Endodermal cell (in vitro differentiated cells): Measurements from ENCODE around the gene PGGHG. TPM values are rescaled to one million over a fixed set of nuclear protein-coding genes. Genes with fewer than 3 reads are reported as not detected.

Experiments
- DNase-seq: peaks from one replicate; pipeline ENCODE4 v3.0.0-alpha.2; 2017
- H3K27ac ChIP-seq: 2 replicates; pipeline ENCODE4 v1.5.1; 2013; ENCODE audit warnings: mild to moderate bottlenecking, low read depth, low read length, moderate library complexity
- H3K27me3 ChIP-seq: 2 replicates; pipeline ENCODE4 v1.6.1; 2013; ENCODE audit warnings: mild to moderate bottlenecking, low read length, moderate library complexity; ENCODE audit not compliant: insufficient read depth, control insufficient read depth, poor library complexity, severe bottlenecking
- H3K36me3 ChIP-seq: 2 replicates; pipeline ENCODE4 v1.7.0; 2013; ENCODE audit warnings: mild to moderate bottlenecking, low read length, moderate library complexity; ENCODE audit not compliant: control insufficient read depth, insufficient read depth
- H3K4me1 ChIP-seq: one replicate; pipeline ENCODE4 v1.7.0; 2013; ENCODE audit warnings: low read length; ENCODE audit not compliant: control insufficient read depth, insufficient read depth
- H3K4me3 ChIP-seq: 2 replicates; pipeline ENCODE4 v1.5.1; 2013; ENCODE audit warnings: mild to moderate bottlenecking, low read length, moderate library complexity
- H3K9ac ChIP-seq: 2 replicates; pipeline ENCODE4 v1.6.1; 2013; ENCODE audit warnings: mild to moderate bottlenecking, low read length, moderate library complexity; ENCODE audit not compliant: poor library complexity, severe bottlenecking; ENCODE audit errors: extremely low read depth
- H3K9me3 ChIP-seq: 2 replicates; pipeline ENCODE4 v1.6.1; 2013; ENCODE audit warnings: mild to moderate bottlenecking, low read length, moderate library complexity; ENCODE audit not compliant: control insufficient read depth
- H3K27ac Mint-ChIP-seq: 2 replicates; pipeline ENCODE4 v1.8.0; 2020; ENCODE audit warnings: mixed read lengths
- H3K27me3 Mint-ChIP-seq: 2 replicates; pipeline ENCODE4 v1.8.0; 2021; ENCODE audit warnings: mild to moderate bottlenecking, mixed read lengths; ENCODE audit not compliant: insufficient read depth
- H3K36me3 Mint-ChIP-seq: 2 replicates; pipeline ENCODE4 v1.8.0; 2020; ENCODE audit warnings: low read depth, mixed read lengths
- H3K4me1 Mint-ChIP-seq: 2 replicates; pipeline ENCODE4 v1.8.0; 2020; ENCODE audit warnings: mixed read lengths
- H3K4me3 Mint-ChIP-seq: 2 replicates; pipeline ENCODE4 v1.8.0; 2020; ENCODE audit warnings: mild to moderate bottlenecking, moderate library complexity, mixed read lengths
- H3K9me3 Mint-ChIP-seq: 2 replicates; pipeline ENCODE4 v1.8.0; 2020; ENCODE audit warnings: mild to moderate bottlenecking, mixed read lengths
- WGBS, 2 experiments: methylation state at CpG; one replicate each; pipeline versions ENCODE4 v1.1.5 to v1.1.7; 2013; ENCODE audit warnings: missing lambda C conversion rate in 2 of 2, mixed read lengths in 1 of 2; ENCODE audit not compliant: insufficient coverage in 1 of 2, insufficient read length in 1 of 2; 5-methylcytosine and 5-hydroxymethylcytosine counted together
- total RNA-seq, 2 donors: library from RNA; stranded (reverse); fragmentation: NEBNext Ultra II Directional in 1 of 2; extraction: Animal tissue kit (Norgen Biotek cat#: 25700) in 1 of 2; gene quantifications; 2 replicates in 1 of 2; 3 replicates in 1 of 2; pipeline ENCODE4 v1.2.1, GENCODE V29; 2021
- TF ChIP-seq, protein P1 (sequence below): fragments of 200-600 bp; sonication (generic); conservative IDR thresholded peaks from 2 replicates; pipeline ENCODE4 v1.5.0; 2021; ENCODE audit warnings: antibody characterized with exemption, mild to moderate bottlenecking

Gene PGGHG
- total RNA-seq, 2 donors from 2014 or later, result 129 to 186 TPM

DNA sequence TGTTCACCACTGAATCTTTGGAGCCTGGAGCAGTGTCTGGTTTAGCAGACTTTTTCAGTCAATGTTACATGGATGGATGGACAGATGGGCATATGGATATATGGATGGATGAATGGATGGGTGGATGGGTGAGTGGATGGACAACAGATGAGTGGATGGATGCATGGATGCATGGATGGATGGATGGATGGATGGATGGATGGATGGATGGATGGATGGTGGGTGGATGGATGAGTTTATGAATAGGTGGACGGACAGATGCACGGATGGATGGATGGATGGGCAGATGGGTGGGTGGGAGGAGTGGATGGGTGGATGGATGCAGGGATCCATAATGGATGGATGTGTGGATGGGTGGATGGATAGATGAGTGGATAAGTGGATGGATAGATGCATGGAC lies 33.1 kb upstream of the PGGHG start:
- Mint-ChIP-seq H3K9me3 (peaks cover 3% of the 10 kb centered on the region), H3K27ac (no peak overlapping the region), H3K4me3 (no peak overlapping the region), H3K4me1 (no peaks in the 10 kb centered on the region), H3K27me3 (peaks cover 2% of the 10 kb centered on the region), H3K36me3 (peaks cover 30% of the 10 kb centered on the region)
- Histone ChIP-seq H3K9me3 (no peaks in the 10 kb centered on the region), H3K4me1 (no peaks in the 10 kb centered on the region), H3K9ac (no peak overlapping the region), H3K4me3 (no peak overlapping the region), H3K27me3 (no peaks in the 10 kb centered on the region), H3K27ac (no peak overlapping the region), H3K36me3 (peaks cover 28% of the 10 kb centered on the region)
- no peak for DNase-seq
- TF ChIP-seq, protein P1, sequence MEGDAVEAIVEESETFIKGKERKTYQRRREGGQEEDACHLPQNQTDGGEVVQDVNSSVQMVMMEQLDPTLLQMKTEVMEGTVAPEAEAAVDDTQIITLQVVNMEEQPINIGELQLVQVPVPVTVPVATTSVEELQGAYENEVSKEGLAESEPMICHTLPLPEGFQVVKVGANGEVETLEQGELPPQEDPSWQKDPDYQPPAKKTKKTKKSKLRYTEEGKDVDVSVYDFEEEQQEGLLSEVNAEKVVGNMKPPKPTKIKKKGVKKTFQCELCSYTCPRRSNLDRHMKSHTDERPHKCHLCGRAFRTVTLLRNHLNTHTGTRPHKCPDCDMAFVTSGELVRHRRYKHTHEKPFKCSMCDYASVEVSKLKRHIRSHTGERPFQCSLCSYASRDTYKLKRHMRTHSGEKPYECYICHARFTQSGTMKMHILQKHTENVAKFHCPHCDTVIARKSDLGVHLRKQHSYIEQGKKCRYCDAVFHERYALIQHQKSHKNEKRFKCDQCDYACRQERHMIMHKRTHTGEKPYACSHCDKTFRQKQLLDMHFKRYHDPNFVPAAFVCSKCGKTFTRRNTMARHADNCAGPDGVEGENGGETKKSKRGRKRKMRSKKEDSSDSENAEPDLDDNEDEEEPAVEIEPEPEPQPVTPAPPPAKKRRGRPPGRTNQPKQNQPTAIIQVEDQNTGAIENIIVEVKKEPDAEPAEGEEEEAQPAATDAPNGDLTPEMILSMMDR, result no peak
- WGBS, 2 experiments, result 91% methylated on average over 2 of the region's 2 CpGs; no CpG with 5 or more reads in 1 of the 2 experiments

GRCh38 chr11:256952-257737 lies 31.8 kb upstream of the PGGHG start:
- H3K27me3 Mint-ChIP-seq, result peaks cover 2% of the 10 kb centered on the region
- WGBS, 2 experiments, result 92 to 93% methylated on average over 6 to 14 of the region's 14 CpGs
- H3K4me3 Mint-ChIP-seq, result no peak overlapping the region

GRCh38 chr11:257766-258493 lies 31.0 kb upstream of the PGGHG start:
- Histone ChIP-seq H3K27me3 (no peaks in the 10 kb centered on the region), H3K4me3 (no peak overlapping the region), H3K9me3 (peaks cover 4% of the 10 kb centered on the region), H3K36me3 (peaks cover 8% of the 10 kb centered on the region), H3K27ac (no peak overlapping the region), H3K4me1 (no peaks in the 10 kb centered on the region), H3K9ac (no peak overlapping the region)
- DNase-seq, result no peak
- Mint-ChIP-seq H3K27ac (no peak overlapping the region), H3K36me3 (peaks cover 9% of the 10 kb centered on the region), H3K9me3 (peaks cover 18% of the 10 kb centered on the region), H3K27me3 (peaks cover 2% of the 10 kb centered on the region), H3K4me1 (no peaks in the 10 kb centered on the region), H3K4me3 (no peak overlapping the region)
- TF ChIP-seq, protein P1, result peak; percentile 53
- WGBS, 2 experiments, result 88 to 90% methylated on average over 9 to 15 of the region's 15 CpGs

More at GRCh38 chr11:256952-257737, 31.8 kb upstream of the PGGHG start:
- Histone ChIP-seq H3K27me3 (no peaks in the 10 kb centered on the region), H3K36me3 (peaks cover 15% of the 10 kb centered on the region), H3K9ac (no peak overlapping the region), H3K4me3 (no peak overlapping the region), H3K4me1 (no peaks in the 10 kb centered on the region), H3K27ac (no peak overlapping the region), H3K9me3 (peaks cover 4% of the 10 kb centered on the region)
- H3K4me1 Mint-ChIP-seq, result no peaks in the 10 kb centered on the region
- no peak overlapping the region for H3K27ac Mint-ChIP-seq
- TF ChIP-seq, protein P1, result no peak
- peaks cover 15% of the 10 kb centered on the region for H3K9me3 Mint-ChIP-seq
- DNase-seq, result no peak
- peaks cover 17% of the 10 kb centered on the region for H3K36me3 Mint-ChIP-seq
